Right ventricle myocardium inferior (tissue), 1 donor: ENCODE data around the gene SPSB2. TPM values are rescaled to one million over a fixed set of nuclear protein-coding genes. Genes with fewer than 3 reads are reported as not detected.
"Not testable (repeated sequence)": the region's sequence is repeated elsewhere in the genome, so short reads cannot be mapped to it uniquely, and the experiment has no call there.

Experiments used
- ATAC-seq: fragments of 200-7000 bp; cut with Tn5 transposase; one replicate; pipeline ENCODE4 v1.9.1; 2020; ENCODE audit warnings: mild to moderate bottlenecking, moderate library complexity
- DNase-seq: peaks from one replicate; pipeline ENCODE4 v3.0.0; 2021; ENCODE audit errors: missing footprints
- intact Hi-C: fragments of 100-400 bp; cut with DNase I; formaldehyde crosslinking; loops from one replicate; pipeline ENCODE4 v1.11.0; 2022
- total RNA-seq: library from RNA; stranded (reverse); fragmentation: NEBNext Ultra II Directional; extraction: Animal tissue kit (Norgen Biotek cat#: 25700); gene quantifications from one replicate; pipeline ENCODE4 v1.2.1, GENCODE V29; 2021
- donor health status: DM: no; HTN: yes; CAD: no; lungs with severe emphysema.

The SPSB2 gene
- total RNA-seq, 1 donor from 2014 or later = 3.0 TPM

GRCh38 chr12:6883683-6884082 is 10.6 kb upstream of the SPSB2 start:
- no peak for DNase-seq
- intact Hi-C loops = no loop called here
- ATAC-seq = no peak

- no peak for ATAC-seq
- no peak for DNase-seq
- intact Hi-C loops = no loop called here
These were observed 10.1 kb upstream of the SPSB2 start for GRCh38 chr12:6883252-6883651.

GRCh38 chr12:6879824-6880223 is 6.7 kb upstream of the SPSB2 start:
- ATAC-seq = not testable (repeated sequence)
- intact Hi-C loops = loop anchor here (10.0 kb wide), 1 partner anchor 225 kb away; the partner anchor contains the start of gene C1RL

GRCh38 chr12:6874015-6874368 is 889 bp upstream of the SPSB2 start:
- not testable (repeated sequence) for ATAC-seq, DNase-seq
- intact Hi-C loops = loop anchor here (5.0 to 10.0 kb wide), 2 partner anchors 68 to 231 kb away; partner anchors contain the start of genes C12orf57, C1RL and RNU7-1

More at GRCh38 chr12:6879824-6880223, 6.7 kb upstream of the SPSB2 start:
- DNase-seq = not testable (repeated sequence)

- DNase-seq (peak; percentile 93), ATAC-seq (peak; percentile 75)
- intact Hi-C loops = loop anchor here (2.0 to 10.0 kb wide), 3 partner anchors 18 to 232 kb away; partner anchors contain the start of genes C12orf57, C1RL and RNU7-1
These were observed 742 bp downstream of the SPSB2 start for GRCh38 chr12:6872073-6873048.

- no peak for DNase-seq
- intact Hi-C loops = loop anchor here (5.0 to 10.0 kb wide), 2 partner anchors 71 to 233 kb away; partner anchors contain the start of genes C12orf57, C1RL and RNU7-1
- no peak for ATAC-seq
These were observed 1.8 kb downstream of the SPSB2 start for GRCh38 chr12:6871052-6871957.

GRCh38 chr12:6870304-6870703 is 2.8 kb downstream of the SPSB2 start:
- intact Hi-C loops = loop anchor here (5.0 to 10.0 kb wide), 2 partner anchors 72 to 234 kb away; partner anchors contain the start of genes C12orf57, C1RL and RNU7-1
- DNase-seq, ATAC-seq: not testable (repeated sequence)

GRCh38 chr12:6869049-6870021 is 3.8 kb downstream of the SPSB2 start:
- no peak for DNase-seq
- no peak for ATAC-seq
- intact Hi-C loops = loop anchor here (5.0 to 10.0 kb wide), 2 partner anchors 73 to 235 kb away; partner anchors contain the start of genes C12orf57, C1RL and RNU7-1

GRCh38 chr12:6868211-6869048 is 4.7 kb downstream of the SPSB2 start:
- ATAC-seq (no peak), DNase-seq (no peak)
- intact Hi-C loops = no loop called here

- intact Hi-C loops = no loop called here
- peak; percentile 86 for ATAC-seq
- peak; percentile 93 for DNase-seq
These were observed 5.5 kb downstream of the SPSB2 start, which contains the start of gene TPI1 for GRCh38 chr12:6867413-6868210. TPI1 (plus strand) TSS chr12:6867531; CDS start chr12:6867567, 36 bp downstream.

- ATAC-seq (peak; percentile 7), DNase-seq (no peak)
- intact Hi-C loops = no loop called here
These were observed 6.1 kb downstream of the SPSB2 start for GRCh38 chr12:6866920-6867412.

GRCh38 chr12:6866163-6866919 is 6.8 kb downstream of the SPSB2 start:
- DNase-seq = no peak
- intact Hi-C loops = no loop called here

GRCh38 chr12:6865307-6865706 is 7.8 kb downstream of the SPSB2 start:
- DNase-seq, ATAC-seq, intact Hi-C loops: not testable (repeated sequence)

More at GRCh38 chr12:6866163-6866919, 6.8 kb downstream of the SPSB2 start:
- no peak for ATAC-seq

GRCh38 chr12:6863586-6864321 is 9.3 kb downstream of the SPSB2 start:
- no peak for DNase-seq
- intact Hi-C loops = no loop called here
- ATAC-seq = no peak
